Right cardiac atrium (tissue), 5 donors: ENCODE measurements around the gene NRN1. TPM values are rescaled to one million over a fixed set of nuclear protein-coding genes. Genes with fewer than 3 reads are reported as not detected.
A peak's percentile ranks its signal among the peaks of the same experiment; 100 is the strongest.

Source experiments
- ATAC-seq, 2 donors: fragments of 200-7000 bp; cut with Tn5 transposase; one replicate each; pipeline versions ENCODE4 v1.8.0 to v1.9.1; 2020; ENCODE audit warnings: moderate library complexity in 2 of 2, mild to moderate bottlenecking in 1 of 2
- DNase-seq, 3 donors: peaks; one replicate each; pipeline ENCODE4 v3.0.0-alpha.2; 2020
- H3K27ac ChIP-seq: one replicate; pipeline ENCODE4 v1.5.1; 2013; ENCODE audit warnings: mild to moderate bottlenecking, low read length, control low read depth, moderate library complexity
- H3K27me3 ChIP-seq: one replicate; pipeline ENCODE4 v1.6.1; 2013; ENCODE audit not compliant: control insufficient read depth, insufficient read depth
- H3K4me1 ChIP-seq: one replicate; pipeline ENCODE4 v1.6.1; 2013; ENCODE audit warnings: low read length; ENCODE audit not compliant: control insufficient read depth, insufficient read depth
- H3K4me3 ChIP-seq: one replicate; pipeline ENCODE4 v1.5.1; 2013; ENCODE audit warnings: low read length, control low read depth
- H3K9me3 ChIP-seq: one replicate; pipeline ENCODE4 v1.6.1; 2013; ENCODE audit warnings: low read length; ENCODE audit not compliant: control insufficient read depth
- WGBS: extraction: QIAGEN DNeasy Blood & Tissue Kit; methylation state at CpG from one replicate; pipeline ENCODE4 v1.1.7; 2013; 5-methylcytosine and 5-hydroxymethylcytosine counted together
- intact Hi-C, 4 donors: fragments of 100-400 bp; cut with DNase I; formaldehyde crosslinking; loops; one replicate each; pipeline versions ENCODE4 v1.11.0 to v1.14.0; 2022 to 2023
- polyA plus RNA-seq: library from polyadenylated mRNA; stranded (reverse); fragments of 200-250 nt; gene quantifications from one replicate; pipeline ENCODE4 v1.2.3, GENCODE V29; 2013
- total RNA-seq, 4 donors: library from RNA; stranded (reverse); fragmentation: NEBNext Ultra II Directional; extraction: Animal tissue kit (Norgen Biotek cat#: 25700); gene quantifications; one replicate each; pipeline ENCODE4 v1.2.1, GENCODE V29; 2021
- donor health status: healthy with polysubstance abuse.
- donor health status: DM: no; HTN: yes; CAD: no.
- donor health status: DM: no; HTN: no; CAD: no.
- donor health status: DM: no; HTN: yes; CAD: no; lungs with severe emphysema.
- donor health status: DM: yes; HTN: yes; CAD: no.

The NRN1 gene
- total and polyA plus RNA-seq, 5 donors: 6.5 to 14.5 (median 12.4) TPM

- intact Hi-C loops: no loop called here
- H3K4me1 ChIP-seq: peaks cover 2% of the 10 kb centered on the region
- H3K27ac ChIP-seq: no peak overlapping the region
- DNase-seq (peak in 1 of 3 donors; percentile 42), ATAC-seq (no peak)
- WGBS: 33% methylated on average over 57 of the region's 57 CpGs
- H3K27me3 ChIP-seq: no peaks in the 10 kb centered on the region
- H3K9me3 ChIP-seq: no peaks in the 10 kb centered on the region
- no peak overlapping the region for H3K4me3 ChIP-seq
Measured at GRCh38 chr6:6002005-6002847, 4.5 kb downstream of the NRN1 start.

GRCh38 chr6:6001443-6001842 lies 5.3 kb downstream of the NRN1 start:
- DNase-seq (no peak), ATAC-seq (no peak)
- H3K4me1 ChIP-seq: peaks cover 2% of the 10 kb centered on the region
- WGBS: 61% methylated on average over 10 of the region's 10 CpGs
- H3K27ac ChIP-seq: no peak overlapping the region
- no peaks in the 10 kb centered on the region for H3K9me3 ChIP-seq
- H3K27me3 ChIP-seq: no peaks in the 10 kb centered on the region
- intact Hi-C loops: no loop called here
- no peak overlapping the region for H3K4me3 ChIP-seq

- intact Hi-C loops: no loop called here
- no peak overlapping the region for H3K4me3 ChIP-seq
Measured at GRCh38 chr6:5999688-6000608, 6.8 kb downstream of the NRN1 start.

GRCh38 chr6:5998711-5999687 lies 7.7 kb downstream of the NRN1 start:
- Histone ChIP-seq H3K27ac (peak overlapping the region; percentile 43), H3K27me3 (no peaks in the 10 kb centered on the region), H3K4me1 (peaks cover 2% of the 10 kb centered on the region), H3K4me3 (peak overlapping the region; percentile 25), H3K9me3 (no peaks in the 10 kb centered on the region)
- DNase-seq (peak; percentile 27 to 81 (median 68)), ATAC-seq (no peak)
- 3% methylated on average over 60 of the region's 60 CpGs for WGBS
- intact Hi-C loops: no loop called here

More at GRCh38 chr6:5999688-6000608, 6.8 kb downstream of the NRN1 start:
- ATAC-seq (no peak), DNase-seq (peak in 1 of 3 donors; percentile 46)
- peak overlapping the region; percentile 38 for H3K27ac ChIP-seq
- H3K27me3 ChIP-seq: no peaks in the 10 kb centered on the region
- no peaks in the 10 kb centered on the region for H3K9me3 ChIP-seq
- peaks cover 2% of the 10 kb centered on the region for H3K4me1 ChIP-seq
- WGBS: 30% methylated on average over 34 of the region's 34 CpGs

- H3K4me1 ChIP-seq: peaks cover 2% of the 10 kb centered on the region
- ATAC-seq (no peak), DNase-seq (no peak)
- H3K4me3 ChIP-seq: peak overlapping the region; percentile 25
- peak overlapping the region; percentile 15 for H3K27ac ChIP-seq
- H3K9me3 ChIP-seq: no peaks in the 10 kb centered on the region
- intact Hi-C loops: no loop called here
- WGBS: 17% methylated on average over 9 of the region's 9 CpGs
- H3K27me3 ChIP-seq: no peaks in the 10 kb centered on the region
Measured at GRCh38 chr6:5998236-5998635, 8.5 kb downstream of the NRN1 start.

GRCh38 chr6:5997420-5997987 lies 9.2 kb downstream of the NRN1 start:
- peak in 1 of 2 donors; percentile 42 for ATAC-seq
- H3K4me1 ChIP-seq: peaks cover 2% of the 10 kb centered on the region
- H3K9me3 ChIP-seq: no peaks in the 10 kb centered on the region
- intact Hi-C loops: no loop called here
- 11% methylated on average over 22 of the region's 22 CpGs for WGBS
- H3K4me3 ChIP-seq: peak overlapping the region; percentile 77
- no peaks in the 10 kb centered on the region for H3K27me3 ChIP-seq
- peak overlapping the region; percentile 43 for H3K27ac ChIP-seq
- peak; percentile 23 to 70 (median 69) for DNase-seq

- ATAC-seq (peak in 1 of 2 donors; percentile 36), DNase-seq (peak; percentile 21 to 59 (median 52))
- 2% methylated on average over 48 of the region's 48 CpGs for WGBS
- H3K9me3 ChIP-seq: no peaks in the 10 kb centered on the region
- H3K4me3 ChIP-seq: peak overlapping the region; percentile 77
- no peaks in the 10 kb centered on the region for H3K4me1 ChIP-seq
- no peaks in the 10 kb centered on the region for H3K27me3 ChIP-seq
- intact Hi-C loops: no loop called here
- H3K27ac ChIP-seq: peak overlapping the region; percentile 63
Measured at GRCh38 chr6:5996714-5997419, 9.9 kb downstream of the NRN1 start.

- Histone ChIP-seq H3K4me1 (no peaks in the 10 kb centered on the region), H3K4me3 (peak overlapping the region; percentile 77), H3K9me3 (no peaks in the 10 kb centered on the region), H3K27me3 (no peaks in the 10 kb centered on the region), H3K27ac (peak overlapping the region; percentile 63)
- WGBS: 3% methylated on average over 41 of the region's 41 CpGs
- intact Hi-C loops: no loop called here
- DNase-seq (peak; percentile 66 to 90 (median 87)), ATAC-seq (peak; percentile 67 to 84)
Measured at GRCh38 chr6:5995949-5996713, 10.6 kb downstream of the NRN1 start.

- H3K27me3 ChIP-seq: no peaks in the 10 kb centered on the region
- ATAC-seq (no peak), DNase-seq (no peak)
- no peaks in the 10 kb centered on the region for H3K9me3 ChIP-seq
- no peak overlapping the region for H3K4me3 ChIP-seq
- no peaks in the 10 kb centered on the region for H3K4me1 ChIP-seq
- intact Hi-C loops: no loop called here
- H3K27ac ChIP-seq: peak overlapping the region; percentile 23
- WGBS: 14% methylated on average over 10 of the region's 10 CpGs
Measured at GRCh38 chr6:5995658-5995948, 11.1 kb downstream of the NRN1 start.
